ENCODE data around the gene RIOK1.

GRCh38 chr6:7421066-7421465 is 31.5 kb downstream of the RIOK1 start:
- TF ChIP-seq HDAC1 (CRISPR knock-in tag; IDR thresholded peaks at IDR 0.05) (no peak), NFIB (CRISPR knock-in tag; IDR thresholded peaks at IDR 0.05; ENCODE audit: borderline replicate concordance) (no peak), SETDB1 (CRISPR knock-in tag; IDR thresholded peaks at IDR 0.05; ENCODE audit: borderline replicate concordance) (no peak), NR2F1 (CRISPR knock-in tag; IDR thresholded peaks at IDR 0.05) (no peak), STAG1 (CRISPR knock-in tag; IDR thresholded peaks at IDR 0.05) (no peak), ELF4 (CRISPR knock-in tag; IDR thresholded peaks at IDR 0.05; ENCODE audit: borderline replicate concordance) (no peak), USF2 (IDR thresholded peaks at IDR 0.05; ENCODE audit: low read depth, low read length) (no peak), USF2 (CRISPR knock-in tag; IDR thresholded peaks at IDR 0.05; ENCODE audit: borderline replicate concordance) (no peak)

All from HepG2 (cell line).